ENCODE measurements around the gene AFF3. TPM values are rescaled to one million over a fixed set of nuclear protein-coding genes. Genes with fewer than 3 reads are reported as not detected.
A peak's percentile ranks its signal among the peaks of the same experiment; 100 is the strongest.

Gene AFF3
- total and polyA plus RNA-seq, 2 of the 4 experiments (the other 2 are of a cell fraction), result 12.9 to 14.3 TPM

DNA sequence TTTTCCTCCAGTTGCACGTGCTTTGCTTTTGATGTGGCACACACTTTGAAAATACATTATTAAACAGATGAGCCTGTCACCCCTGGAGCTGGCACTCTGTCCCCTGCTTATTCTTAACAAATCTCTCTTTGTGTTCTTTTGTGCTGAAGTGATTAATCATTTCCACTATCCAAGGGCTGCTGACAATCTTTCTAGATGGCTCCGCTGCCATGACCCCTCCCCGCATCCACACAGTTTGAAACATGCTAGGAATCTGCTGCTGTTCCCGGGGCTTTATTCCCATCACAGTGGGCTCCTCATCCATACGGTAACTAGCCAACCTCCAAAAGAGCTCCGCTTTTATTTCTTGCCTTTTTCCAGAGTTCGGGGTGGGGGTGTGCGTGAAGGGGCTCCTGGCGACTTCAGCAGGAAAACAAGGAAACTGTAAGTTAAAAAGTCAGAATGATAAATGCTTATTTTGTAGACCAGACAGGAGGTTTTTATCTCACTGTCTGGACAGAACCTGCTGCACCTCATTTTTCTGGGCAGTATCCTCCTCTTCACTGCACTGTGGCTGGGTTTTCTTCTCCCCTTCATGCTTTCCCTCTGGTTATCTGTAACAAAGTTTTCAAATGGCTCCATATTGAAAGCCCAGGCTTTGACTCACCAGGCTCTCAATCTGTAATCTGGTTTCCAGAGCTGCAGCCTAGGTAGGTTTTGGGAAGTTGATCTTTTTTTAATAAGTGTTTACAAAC lies 319.7 kb downstream of the AFF3 start:
- Histone ChIP-seq H3K14ac (replicated peaks; ENCODE audit: low read depth, low read length) (peak overlapping the region; percentile 96), H3K9me1 (ENCODE audit: insufficient read depth, low read length) (peaks cover 13% of the 10 kb centered on the region), H2BK5ac (ENCODE audit: low read depth, low read length, poor library complexity, severe bottlenecking) (peak overlapping the region; percentile 27), H2BK20ac (ENCODE audit: low read depth, low read length) (peak overlapping the region; percentile 64), H3K4me1 (ENCODE audit: control insufficient read depth, insufficient read depth, low read length) (peaks cover 12% of the 10 kb centered on the region), H3K9me3 (ENCODE audit: control insufficient read depth, insufficient read depth, low read length) (no peaks in the 10 kb centered on the region), H4K91ac (ENCODE audit: insufficient read depth, low read depth, low read length) (peak overlapping the region; percentile 66), H2AK9ac (replicated peaks; ENCODE audit: low read depth, low read length, poor library complexity) (no peak overlapping the region), H3K27ac (ENCODE audit: insufficient read depth, low read length) (peak overlapping the region; percentile 23; the same call in 1 of the 2 replicates), H2AK5ac (ENCODE audit: low read depth, low read length) (peak overlapping the region; percentile 75; the same call in 1 of the 2 replicates), H3K36me3 (ENCODE audit: control insufficient read depth, insufficient read depth, low read length) (peaks cover 17% of the 10 kb centered on the region; the same call in 1 of the 2 replicates), H3K27me3 (ENCODE audit: control insufficient read depth, insufficient read depth, low read length) (no peaks in the 10 kb centered on the region), H3K18ac (ENCODE audit: low read depth, low read length) (peak overlapping the region; percentile 77), H2BK120ac (ENCODE audit: low read depth, low read length) (peak overlapping the region; percentile 64), H4K5ac (ENCODE audit: low read depth, low read length) (peak overlapping the region; percentile 93), H3K4me3 (ENCODE audit: insufficient read depth, low read depth, low read length) (no peak overlapping the region), H4K20me1 (ENCODE audit: insufficient read depth, low read length) (no peaks in the 10 kb centered on the region), H3K4ac (ENCODE audit: low read depth, low read length) (peak overlapping the region; percentile 25), H3K79me1 (ENCODE audit: low read depth in 1 of 2, low read length in 2 of 2) (peaks cover 4 to 21% of the 10 kb centered on the region in 2 experiments; a peak in 3 of 4 replicates), H2BK15ac (ENCODE audit: low read depth, low read length) (peak overlapping the region; percentile 73; the same call in 2 of the 3 replicates), H3K4me2 (ENCODE audit: low read depth, low read length) (no peak overlapping the region), H2AFZ (replicated peaks; ENCODE audit: low read length, poor library complexity) (peak overlapping the region; percentile 41), H3K56ac (ENCODE audit: extremely low read depth, insufficient read depth, low read length) (peak overlapping the region; percentile 33; the same call in 1 of the 2 replicates), H3K9ac (ENCODE audit: low read depth, low read length) (no peak overlapping the region), H3K23ac (ENCODE audit: low read depth, low read length) (peak overlapping the region; percentile 51; the same call in 1 of the 2 replicates), H4K8ac (ENCODE audit: low read depth in 2 of 2, low read length in 2 of 2) (peak overlapping the region; percentile 22 to 61; a peak in 3 of 4 replicates)
- in situ Hi-C loops (cut with MboI; ENCODE audit: low sequenced_read_pairs), result no loop called here
- WGBS, 2 experiments (ENCODE audit: extremely low coverage in 2 of 2, insufficient read length in 1 of 2), result 80% methylated on average over 1 of the region's 9 CpGs; no CpG with 5 or more reads in 1 of the 2 experiments
- no TSS peak for BruUV-seq (replicated peaks)
- CTCF ChIA-PET, result interaction anchor here (0.5 kb wide), 2 partner anchors 59 to 87 kb away, joined by 3 read pairs; no protein-coding TSS in a partner anchor
- POLR2A ChIA-PET (ENCODE audit: unreplicated experiment), result no interaction called here
- intact Hi-C loops (cut with micrococcal nuclease), result no loop called here
- dilution Hi-C loops (cut with HindIII; ENCODE audit: low sequenced_read_pairs, unreplicated experiment), result no loop called here
- ATAC-seq (ENCODE audit: low read depth) (peak; percentile 10; the same call in 1 of the 2 replicates), DNase-seq (no peak)
- TF ChIP-seq MAZ (IDR thresholded peaks at IDR 0.05; ENCODE audit: borderline replicate concordance, low read depth, low read length) (no peak), RFX5 (IDR thresholded peaks at IDR 0.05; ENCODE audit: low read depth, low read length) (no peak), BHLHE40 (IDR thresholded peaks at IDR 0.05; ENCODE audit: low read depth, low read length) (no peak), NFE2L2 (IDR thresholded peaks at IDR 0.05; ENCODE audit: low read depth, low read length) (no peak), CHD1 (IDR thresholded peaks at IDR 0.05; ENCODE audit: low read depth, low read length) (no peak), RCOR1 (IDR thresholded peaks at IDR 0.05; ENCODE audit: insufficient replicate concordance, low read length) (no peak), FOS (IDR thresholded peaks at IDR 0.05; ENCODE audit: low read depth, low read length) (no peak), SMC3 (IDR thresholded peaks at IDR 0.05; ENCODE audit: low read depth, low read length) (no peak), RAD21 (IDR thresholded peaks at IDR 0.05; ENCODE audit: low read length) (no peak), MAFK (IDR thresholded peaks at IDR 0.05; ENCODE audit: low read depth, low read length) (no peak), MXI1 (IDR thresholded peaks at IDR 0.05; ENCODE audit: borderline replicate concordance, low read depth, low read length) (no peak), POLR2A (IDR thresholded peaks at IDR 0.05; ENCODE audit: low read depth, low read length) (no peak)
- TF ChIP-seq, protein P1, sequence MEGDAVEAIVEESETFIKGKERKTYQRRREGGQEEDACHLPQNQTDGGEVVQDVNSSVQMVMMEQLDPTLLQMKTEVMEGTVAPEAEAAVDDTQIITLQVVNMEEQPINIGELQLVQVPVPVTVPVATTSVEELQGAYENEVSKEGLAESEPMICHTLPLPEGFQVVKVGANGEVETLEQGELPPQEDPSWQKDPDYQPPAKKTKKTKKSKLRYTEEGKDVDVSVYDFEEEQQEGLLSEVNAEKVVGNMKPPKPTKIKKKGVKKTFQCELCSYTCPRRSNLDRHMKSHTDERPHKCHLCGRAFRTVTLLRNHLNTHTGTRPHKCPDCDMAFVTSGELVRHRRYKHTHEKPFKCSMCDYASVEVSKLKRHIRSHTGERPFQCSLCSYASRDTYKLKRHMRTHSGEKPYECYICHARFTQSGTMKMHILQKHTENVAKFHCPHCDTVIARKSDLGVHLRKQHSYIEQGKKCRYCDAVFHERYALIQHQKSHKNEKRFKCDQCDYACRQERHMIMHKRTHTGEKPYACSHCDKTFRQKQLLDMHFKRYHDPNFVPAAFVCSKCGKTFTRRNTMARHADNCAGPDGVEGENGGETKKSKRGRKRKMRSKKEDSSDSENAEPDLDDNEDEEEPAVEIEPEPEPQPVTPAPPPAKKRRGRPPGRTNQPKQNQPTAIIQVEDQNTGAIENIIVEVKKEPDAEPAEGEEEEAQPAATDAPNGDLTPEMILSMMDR (conservative IDR thresholded peaks at IDR 0.05; ENCODE audit: low read depth, low read length), result no peak
- TF ChIP-seq, protein P2, sequence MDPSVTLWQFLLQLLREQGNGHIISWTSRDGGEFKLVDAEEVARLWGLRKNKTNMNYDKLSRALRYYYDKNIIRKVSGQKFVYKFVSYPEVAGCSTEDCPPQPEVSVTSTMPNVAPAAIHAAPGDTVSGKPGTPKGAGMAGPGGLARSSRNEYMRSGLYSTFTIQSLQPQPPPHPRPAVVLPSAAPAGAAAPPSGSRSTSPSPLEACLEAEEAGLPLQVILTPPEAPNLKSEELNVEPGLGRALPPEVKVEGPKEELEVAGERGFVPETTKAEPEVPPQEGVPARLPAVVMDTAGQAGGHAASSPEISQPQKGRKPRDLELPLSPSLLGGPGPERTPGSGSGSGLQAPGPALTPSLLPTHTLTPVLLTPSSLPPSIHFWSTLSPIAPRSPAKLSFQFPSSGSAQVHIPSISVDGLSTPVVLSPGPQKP (IDR thresholded peaks at IDR 0.05; ENCODE audit: borderline replicate concordance, low read depth, low read length), result no peak

All from IMR-90 (cell line).